Measurements from ENCODE around the gene NTN3.

DNA sequence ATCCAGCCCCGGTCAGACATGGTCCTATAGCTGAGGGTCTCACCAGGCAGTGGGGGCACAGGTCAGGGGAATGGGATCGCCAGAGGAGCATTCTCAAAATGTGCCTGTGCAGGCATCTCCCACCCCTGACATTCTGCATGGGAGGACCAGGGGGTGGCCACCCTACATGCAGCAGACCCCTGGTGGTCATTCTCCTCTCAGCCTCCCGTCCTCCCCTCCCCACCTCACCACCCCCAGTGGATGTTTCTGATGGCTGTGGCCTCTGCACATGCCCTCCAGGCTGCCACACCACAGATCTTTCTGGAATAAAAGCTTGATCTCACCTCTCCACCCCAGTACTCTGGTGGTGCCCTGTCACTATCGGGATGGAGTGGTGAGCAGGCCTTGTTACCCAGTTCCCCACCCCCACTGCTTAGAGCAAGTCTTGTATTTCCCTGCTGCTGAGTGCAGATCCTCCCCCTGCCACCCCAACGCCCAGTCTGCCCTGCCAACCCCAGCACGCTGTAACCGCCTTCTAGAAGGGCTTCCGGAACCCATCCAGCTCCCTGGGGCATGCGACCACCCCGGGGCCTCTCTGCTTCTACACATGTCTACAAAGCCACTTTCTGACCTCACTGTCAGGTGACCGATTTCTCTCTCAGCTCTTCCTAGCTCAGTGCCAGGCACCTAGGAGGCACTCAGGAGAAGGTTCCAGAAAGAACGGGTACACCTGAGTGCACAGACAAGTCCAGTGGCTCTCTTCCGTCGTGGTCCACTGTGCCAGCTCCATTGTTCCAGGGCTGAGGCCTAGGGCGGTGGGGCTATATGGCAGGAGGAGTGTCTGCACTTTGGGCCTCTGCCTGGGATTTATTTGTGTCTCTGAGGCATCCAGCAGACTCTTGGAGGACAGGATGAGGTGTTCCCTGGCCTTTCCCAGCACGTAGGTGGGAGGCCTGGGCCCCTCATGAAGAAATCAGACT is 13.1 kb downstream of the NTN3 start:
- TF ChIP-seq CTCF (conservative IDR thresholded peaks at IDR 0.05) (no peak), ZFX (IDR thresholded peaks at IDR 0.05) (no peak)

Measured in C4-2B (cell line).